Progenitor cell of endocrine pancreas (in vitro differentiated cells): Measurements from ENCODE around the gene STX8. TPM values are rescaled to one million over a fixed set of nuclear protein-coding genes. Genes with fewer than 3 reads are reported as not detected.

ENCODE experiments used
- DNase-seq: peaks from one replicate; pipeline ENCODE4 v3.0.0; 2021; ENCODE audit warnings: low spot score; ENCODE audit not compliant: unreplicated experiment
- H3K27ac Mint-ChIP-seq: 2 replicates; pipeline ENCODE4 v1.8.0; 2021; ENCODE audit warnings: mild to moderate bottlenecking, moderate library complexity, mixed read lengths
- H3K27me3 Mint-ChIP-seq: 2 replicates; pipeline ENCODE4 v1.8.0; 2021; ENCODE audit warnings: mixed read lengths
- H3K36me3 Mint-ChIP-seq: 2 replicates; pipeline ENCODE4 v1.8.0; 2022; ENCODE audit warnings: mixed read lengths; ENCODE audit not compliant: insufficient read depth
- H3K4me1 Mint-ChIP-seq: 2 replicates; pipeline ENCODE4 v1.8.0; 2021; ENCODE audit warnings: low read depth, mixed read lengths
- H3K4me3 Mint-ChIP-seq: 2 replicates; pipeline ENCODE4 v1.8.0; 2021; ENCODE audit warnings: low read depth, mild to moderate bottlenecking, moderate library complexity, mixed read lengths
- H3K9me3 Mint-ChIP-seq: 2 replicates; pipeline ENCODE4 v1.8.0; 2021; ENCODE audit warnings: low read depth, mixed read lengths
- CTCF ChIP-seq: fragments of 200-600 bp; sonication (generic); IDR thresholded peaks from one replicate; pipeline ENCODE4 v1.5.0; 2021; ENCODE audit warnings: antibody characterized with exemption, mild to moderate bottlenecking; ENCODE audit not compliant: unreplicated experiment
- total RNA-seq: library from RNA; stranded (reverse); gene quantifications from 2 replicates; pipeline ENCODE4 v1.2.1, GENCODE V29; 2021

Gene STX8
- total RNA-seq, 1 donor from 2014 or later, result 63.4 TPM

- Mint-ChIP-seq H3K36me3 (peaks cover 8% of the 10 kb centered on the region), H3K27ac (no peak overlapping the region), H3K4me1 (peaks cover 8% of the 10 kb centered on the region), H3K27me3 (no peaks in the 10 kb centered on the region), H3K4me3 (no peak overlapping the region), H3K9me3 (peaks cover 4% of the 10 kb centered on the region)
- no peak for DNase-seq
- TF ChIP-seq CTCF, result no peak
These were observed 37.0 kb downstream of the STX8 start for GRCh38 chr17:9538626-9539025.

- H3K4me1 Mint-ChIP-seq, result peaks cover 8% of the 10 kb centered on the region
- DNase-seq, result no peak
- peak overlapping the region; percentile 62 for H3K27ac Mint-ChIP-seq
- TF ChIP-seq CTCF, result no peak
- no peaks in the 10 kb centered on the region for H3K27me3 Mint-ChIP-seq
- peak overlapping the region; percentile 12 for H3K4me3 Mint-ChIP-seq
- peaks cover 4% of the 10 kb centered on the region for H3K9me3 Mint-ChIP-seq
- peaks cover 9% of the 10 kb centered on the region for H3K36me3 Mint-ChIP-seq
These were observed 38.3 kb downstream of the STX8 start for GRCh38 chr17:9537177-9537776.

GRCh38 chr17:9536061-9536460, 39.6 kb downstream of the STX8 start:
- peaks cover 18% of the 10 kb centered on the region for H3K4me1 Mint-ChIP-seq
- H3K9me3 Mint-ChIP-seq, result peaks cover 4% of the 10 kb centered on the region
- no peaks in the 10 kb centered on the region for H3K27me3 Mint-ChIP-seq
- no peak overlapping the region for H3K4me3 Mint-ChIP-seq
- H3K27ac Mint-ChIP-seq, result no peak overlapping the region
- no peak for DNase-seq
- no peak for TF ChIP-seq CTCF
- H3K36me3 Mint-ChIP-seq, result peaks cover 9% of the 10 kb centered on the region

GRCh38 chr17:9533441-9533840, 42.2 kb downstream of the STX8 start:
- H3K4me3 Mint-ChIP-seq, result no peak overlapping the region
- no peaks in the 10 kb centered on the region for H3K27me3 Mint-ChIP-seq
- no peak for DNase-seq
- peaks cover 24% of the 10 kb centered on the region for H3K4me1 Mint-ChIP-seq
- H3K9me3 Mint-ChIP-seq, result no peaks in the 10 kb centered on the region
- H3K27ac Mint-ChIP-seq, result no peak overlapping the region
- no peak for TF ChIP-seq CTCF
- peaks cover 2% of the 10 kb centered on the region for H3K36me3 Mint-ChIP-seq

- Mint-ChIP-seq H3K4me1 (peaks cover 22% of the 10 kb centered on the region), H3K36me3 (peaks cover 2% of the 10 kb centered on the region), H3K27ac (no peak overlapping the region), H3K27me3 (no peaks in the 10 kb centered on the region), H3K9me3 (no peaks in the 10 kb centered on the region), H3K4me3 (no peak overlapping the region)
- no peak for DNase-seq
- TF ChIP-seq CTCF, result no peak
These were observed 42.9 kb downstream of the STX8 start for GRCh38 chr17:9532715-9533114.
